ENCODE results near the gene SNX27. TPM values are rescaled to one million over a fixed set of nuclear protein-coding genes. Genes with fewer than 3 reads are reported as not detected.

The SNX27 gene
- total and polyA plus RNA-seq, 4 donors: 4.3 to 19.7 (median 10.5) TPM

GRCh38 chr1:151703813-151704212, 92.0 kb downstream of the SNX27 start:
- H3K9ac ChIP-seq (ENCODE audit: low read depth in 1 of 2, low read length in 2 of 2): no peak overlapping the region
- H3K36me3 ChIP-seq (ENCODE audit: control insufficient read depth in 4 of 4, insufficient read depth in 3 of 4, low read depth in 1 of 4, low read length in 3 of 4): peaks cover 0 to 21% (median 9%) of the 10 kb centered on the region in 4 donors
- no peak for DNase-seq (ENCODE audit: low spot score)
- H3K27me3 ChIP-seq (ENCODE audit: control insufficient read depth in 4 of 4, insufficient read depth in 4 of 4, low read length in 3 of 4): no peaks in the 10 kb centered on the region
- no peak overlapping the region for H3K4me3 ChIP-seq (ENCODE audit: low read depth in 1 of 3, low read length in 3 of 3)
- no peak for TF ChIP-seq HNF4G (IDR thresholded peaks at IDR 0.05)
- TF ChIP-seq, protein P1, sequence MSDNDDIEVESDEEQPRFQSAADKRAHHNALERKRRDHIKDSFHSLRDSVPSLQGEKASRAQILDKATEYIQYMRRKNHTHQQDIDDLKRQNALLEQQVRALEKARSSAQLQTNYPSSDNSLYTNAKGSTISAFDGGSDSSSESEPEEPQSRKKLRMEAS (IDR thresholded peaks at IDR 0.05): no peak
- no peak for TF ChIP-seq JUND (IDR thresholded peaks at IDR 0.05)
- TF ChIP-seq, protein P2, sequence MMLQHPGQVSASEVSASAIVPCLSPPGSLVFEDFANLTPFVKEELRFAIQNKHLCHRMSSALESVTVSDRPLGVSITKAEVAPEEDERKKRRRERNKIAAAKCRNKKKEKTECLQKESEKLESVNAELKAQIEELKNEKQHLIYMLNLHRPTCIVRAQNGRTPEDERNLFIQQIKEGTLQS (IDR thresholded peaks at IDR 0.05): no peak
- no peak for TF ChIP-seq RAD21 (IDR thresholded peaks at IDR 0.05)
- no peak for TF ChIP-seq FOXA2 (IDR thresholded peaks at IDR 0.05)
- TF ChIP-seq YY1 (IDR thresholded peaks at IDR 0.05): no peak
- no peak for TF ChIP-seq FOXA1 (IDR thresholded peaks at IDR 0.05)
- TF ChIP-seq CTCF (IDR thresholded peaks at IDR 0.05; ENCODE audit: low read depth, low read length, missing input control): no peak
- TF ChIP-seq HNF4A (conservative IDR thresholded peaks at IDR 0.05): no peak
- TF ChIP-seq, protein P3, sequence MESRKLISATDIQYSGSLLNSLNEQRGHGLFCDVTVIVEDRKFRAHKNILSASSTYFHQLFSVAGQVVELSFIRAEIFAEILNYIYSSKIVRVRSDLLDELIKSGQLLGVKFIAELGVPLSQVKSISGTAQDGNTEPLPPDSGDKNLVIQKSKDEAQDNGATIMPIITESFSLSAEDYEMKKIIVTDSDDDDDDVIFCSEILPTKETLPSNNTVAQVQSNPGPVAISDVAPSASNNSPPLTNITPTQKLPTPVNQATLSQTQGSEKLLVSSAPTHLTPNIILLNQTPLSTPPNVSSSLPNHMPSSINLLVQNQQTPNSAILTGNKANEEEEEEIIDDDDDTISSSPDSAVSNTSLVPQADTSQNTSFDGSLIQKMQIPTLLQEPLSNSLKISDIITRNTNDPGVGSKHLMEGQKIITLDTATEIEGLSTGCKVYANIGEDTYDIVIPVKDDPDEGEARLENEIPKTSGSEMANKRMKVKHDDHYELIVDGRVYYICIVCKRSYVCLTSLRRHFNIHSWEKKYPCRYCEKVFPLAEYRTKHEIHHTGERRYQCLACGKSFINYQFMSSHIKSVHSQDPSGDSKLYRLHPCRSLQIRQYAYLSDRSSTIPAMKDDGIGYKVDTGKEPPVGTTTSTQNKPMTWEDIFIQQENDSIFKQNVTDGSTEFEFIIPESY (IDR thresholded peaks at IDR 0.05): no peak
- TF ChIP-seq NR2F2 (IDR thresholded peaks at IDR 0.05): no peak
- H3K9me3 ChIP-seq (ENCODE audit: control insufficient read depth in 4 of 4, low read length in 3 of 4): no peaks in the 10 kb centered on the region
- H3K27ac ChIP-seq (ENCODE audit: low read depth in 1 of 2, low read length in 2 of 2): no peak overlapping the region
- WGBS: 42% methylated on average over 17 of the region's 17 CpGs
- no peaks in the 10 kb centered on the region for H3K4me1 ChIP-seq (ENCODE audit: control insufficient read depth in 4 of 4, insufficient read depth in 4 of 4, low read length in 3 of 4)

GRCh38 chr1:151704246-151704645, 92.4 kb downstream of the SNX27 start:
- H3K9me3 ChIP-seq (ENCODE audit: control insufficient read depth in 4 of 4, low read length in 3 of 4): no peaks in the 10 kb centered on the region
- 80% methylated on average over 4 of the region's 4 CpGs for WGBS
- no peaks in the 10 kb centered on the region for H3K4me1 ChIP-seq (ENCODE audit: control insufficient read depth in 4 of 4, insufficient read depth in 4 of 4, low read length in 3 of 4)
- TF ChIP-seq RAD21 (IDR thresholded peaks at IDR 0.05) (no peak), FOXA2 (IDR thresholded peaks at IDR 0.05) (no peak), HNF4A (conservative IDR thresholded peaks at IDR 0.05) (no peak), TAF1 (conservative IDR thresholded peaks at IDR 0.05) (no peak), EGR1 (IDR thresholded peaks at IDR 0.05; ENCODE audit: low read depth in 2 of 2) (no peak), CTCF (IDR thresholded peaks at IDR 0.05; ENCODE audit: low read depth, low read length, missing input control) (no peak), JUND (IDR thresholded peaks at IDR 0.05) (no peak)
- H3K27ac ChIP-seq (ENCODE audit: low read depth in 1 of 2, low read length in 2 of 2): no peak overlapping the region
- H3K36me3 ChIP-seq (ENCODE audit: control insufficient read depth in 4 of 4, insufficient read depth in 3 of 4, low read depth in 1 of 4, low read length in 3 of 4): peaks cover 0 to 17% (median 9%) of the 10 kb centered on the region in 4 donors
- no peak overlapping the region for H3K4me3 ChIP-seq (ENCODE audit: low read depth in 1 of 3, low read length in 3 of 3)
- H3K9ac ChIP-seq (ENCODE audit: low read depth in 1 of 2, low read length in 2 of 2): no peak overlapping the region
- H3K27me3 ChIP-seq (ENCODE audit: control insufficient read depth in 4 of 4, insufficient read depth in 4 of 4, low read length in 3 of 4): no peaks in the 10 kb centered on the region
- DNase-seq (ENCODE audit: low spot score): no peak
